IMR-90 (cell line): ENCODE measurements around the gene TNS1.

Experiments
- CEBPB ChIP-seq: IDR thresholded peaks from 2 replicates; pipeline ENCODE4 v1.6.1; 2012; ENCODE audit warnings: low read depth, low read length, improper control_type of control experiment
- FOS ChIP-seq: fragments of 150-350 bp; IDR thresholded peaks from 2 replicates; pipeline ENCODE4 v1.6.1; 2016; ENCODE audit warnings: low read depth, low read length
- MAFK ChIP-seq: IDR thresholded peaks from 2 replicates; pipeline ENCODE4 v1.6.1; 2012; ENCODE audit warnings: low read depth, low read length, improper control_type of control experiment
- NFE2L2 ChIP-seq: fragments of 150-350 bp; IDR thresholded peaks from 2 replicates; pipeline ENCODE4 v1.6.1; 2016; ENCODE audit warnings: low read depth, mild to moderate bottlenecking, low read length
- POLR2A ChIP-seq: IDR thresholded peaks from 2 replicates; pipeline ENCODE4 v1.6.1; 2012; ENCODE audit warnings: mild to moderate bottlenecking, low read depth, low read length
- RAD21 ChIP-seq: IDR thresholded peaks from 2 replicates; pipeline ENCODE4 v1.6.1; 2012; ENCODE audit warnings: low read length, improper control_type of control experiment
- RCOR1 ChIP-seq: IDR thresholded peaks from 2 replicates; pipeline ENCODE4 v1.6.1; 2012; ENCODE audit warnings: mild to moderate bottlenecking, low read length, improper control_type of control experiment; ENCODE audit not compliant: insufficient replicate concordance
- SMC3 ChIP-seq: fragments of 150-350 bp; IDR thresholded peaks from 2 replicates; pipeline ENCODE4 v1.6.1; 2016; ENCODE audit warnings: low read depth, mild to moderate bottlenecking, antibody characterized with exemption, low read length, moderate library complexity
- TF ChIP-seq, protein P1 (sequence below): conservative IDR thresholded peaks from 2 replicates; pipeline ENCODE4 v1.5.1; 2012; ENCODE audit warnings: mild to moderate bottlenecking, low read depth, low read length, improper control_type of control experiment
- TF ChIP-seq, protein P2 (sequence below): fragments of 150-350 bp; IDR thresholded peaks from 2 replicates; pipeline ENCODE4 v1.6.1; 2017; ENCODE audit warnings: mild to moderate bottlenecking, antibody characterized with exemption, low read length, low read depth
- TF ChIP-seq, protein P3 (sequence below): fragments of 150-350 bp; IDR thresholded peaks from 2 replicates; pipeline ENCODE4 v1.6.1; 2016; ENCODE audit warnings: low read depth, mild to moderate bottlenecking, low read length, moderate library complexity, borderline replicate concordance

GRCh38 chr2:217923007-217923686 lies 79.6 kb downstream of the TNS1 start:
- TF ChIP-seq CEBPB (no peak), RAD21 (no peak), RCOR1 (peak; percentile 71), POLR2A (no peak), MAFK (no peak), NFE2L2 (no peak), FOS (no peak), SMC3 (no peak)
- TF ChIP-seq, protein P1, sequence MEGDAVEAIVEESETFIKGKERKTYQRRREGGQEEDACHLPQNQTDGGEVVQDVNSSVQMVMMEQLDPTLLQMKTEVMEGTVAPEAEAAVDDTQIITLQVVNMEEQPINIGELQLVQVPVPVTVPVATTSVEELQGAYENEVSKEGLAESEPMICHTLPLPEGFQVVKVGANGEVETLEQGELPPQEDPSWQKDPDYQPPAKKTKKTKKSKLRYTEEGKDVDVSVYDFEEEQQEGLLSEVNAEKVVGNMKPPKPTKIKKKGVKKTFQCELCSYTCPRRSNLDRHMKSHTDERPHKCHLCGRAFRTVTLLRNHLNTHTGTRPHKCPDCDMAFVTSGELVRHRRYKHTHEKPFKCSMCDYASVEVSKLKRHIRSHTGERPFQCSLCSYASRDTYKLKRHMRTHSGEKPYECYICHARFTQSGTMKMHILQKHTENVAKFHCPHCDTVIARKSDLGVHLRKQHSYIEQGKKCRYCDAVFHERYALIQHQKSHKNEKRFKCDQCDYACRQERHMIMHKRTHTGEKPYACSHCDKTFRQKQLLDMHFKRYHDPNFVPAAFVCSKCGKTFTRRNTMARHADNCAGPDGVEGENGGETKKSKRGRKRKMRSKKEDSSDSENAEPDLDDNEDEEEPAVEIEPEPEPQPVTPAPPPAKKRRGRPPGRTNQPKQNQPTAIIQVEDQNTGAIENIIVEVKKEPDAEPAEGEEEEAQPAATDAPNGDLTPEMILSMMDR: no peak
- TF ChIP-seq, protein P2, sequence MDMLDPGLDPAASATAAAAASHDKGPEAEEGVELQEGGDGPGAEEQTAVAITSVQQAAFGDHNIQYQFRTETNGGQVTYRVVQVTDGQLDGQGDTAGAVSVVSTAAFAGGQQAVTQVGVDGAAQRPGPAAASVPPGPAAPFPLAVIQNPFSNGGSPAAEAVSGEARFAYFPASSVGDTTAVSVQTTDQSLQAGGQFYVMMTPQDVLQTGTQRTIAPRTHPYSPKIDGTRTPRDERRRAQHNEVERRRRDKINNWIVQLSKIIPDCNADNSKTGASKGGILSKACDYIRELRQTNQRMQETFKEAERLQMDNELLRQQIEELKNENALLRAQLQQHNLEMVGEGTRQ: no peak
- TF ChIP-seq, protein P3, sequence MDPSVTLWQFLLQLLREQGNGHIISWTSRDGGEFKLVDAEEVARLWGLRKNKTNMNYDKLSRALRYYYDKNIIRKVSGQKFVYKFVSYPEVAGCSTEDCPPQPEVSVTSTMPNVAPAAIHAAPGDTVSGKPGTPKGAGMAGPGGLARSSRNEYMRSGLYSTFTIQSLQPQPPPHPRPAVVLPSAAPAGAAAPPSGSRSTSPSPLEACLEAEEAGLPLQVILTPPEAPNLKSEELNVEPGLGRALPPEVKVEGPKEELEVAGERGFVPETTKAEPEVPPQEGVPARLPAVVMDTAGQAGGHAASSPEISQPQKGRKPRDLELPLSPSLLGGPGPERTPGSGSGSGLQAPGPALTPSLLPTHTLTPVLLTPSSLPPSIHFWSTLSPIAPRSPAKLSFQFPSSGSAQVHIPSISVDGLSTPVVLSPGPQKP: no peak
